Stimulated activated CD4-positive, alpha-beta T cell treated with anti-CD3 and anti-CD28 coated beads, Interleukin-2, amount 100 ng/mL, for 48 hours (primary cell): Measurements from ENCODE around the gene LHX4.

ENCODE experiments used
- DNase-seq, 2 donors: peaks; one replicate each; pipeline ENCODE4 v3.0.0-alpha.2; 2020

The LHX4 gene

GRCh38 chr1:180228648-180229482 is 1.2 kb upstream of the LHX4 start:
- no peak for DNase-seq

- no peak for DNase-seq
These were observed 339 bp downstream of the LHX4 start for GRCh38 chr1:180230416-180230790.

GRCh38 chr1:180230791-180231505 is 884 bp downstream of the LHX4 start:
- no peak for DNase-seq

GRCh38 chr1:180231506-180231921 is 1.4 kb downstream of the LHX4 start:
- no peak for DNase-seq

- no peak for DNase-seq
These were observed 1.9 kb downstream of the LHX4 start for GRCh38 chr1:180231936-180232335.

- no peak for DNase-seq
These were observed 2.5 kb downstream of the LHX4 start for GRCh38 chr1:180232521-180233043.

GRCh38 chr1:180233191-180234011 is 3.3 kb downstream of the LHX4 start:
- DNase-seq = no peak

GRCh38 chr1:180234369-180235076 is 4.5 kb downstream of the LHX4 start:
- DNase-seq = no peak

- DNase-seq = no peak
These were observed 5.0 kb downstream of the LHX4 start for GRCh38 chr1:180235077-180235501.

- DNase-seq = no peak
These were observed 5.6 kb downstream of the LHX4 start for GRCh38 chr1:180235502-180236239.

GRCh38 chr1:180236698-180237509 is 6.8 kb downstream of the LHX4 start:
- no peak for DNase-seq

- DNase-seq = no peak
These were observed 7.9 kb downstream of the LHX4 start for GRCh38 chr1:180237869-180238476.

- DNase-seq = no peak
These were observed 8.6 kb downstream of the LHX4 start for GRCh38 chr1:180238675-180239074.

- DNase-seq = no peak
These were observed 9.4 kb downstream of the LHX4 start for GRCh38 chr1:180239145-180240096.

GRCh38 chr1:180241716-180242544 is 11.9 kb downstream of the LHX4 start:
- no peak for DNase-seq

- no peak for DNase-seq
These were observed 13.6 kb downstream of the LHX4 start for GRCh38 chr1:180243517-180244221.

- no peak for DNase-seq
These were observed 14.8 kb downstream of the LHX4 start for GRCh38 chr1:180244840-180245239.

GRCh38 chr1:180246579-180246978 is 16.5 kb downstream of the LHX4 start:
- no peak for DNase-seq
